OCI-LY1 (cell line): ENCODE measurements around the gene HTT.

Source experiments
- CTCF ChIP-seq: fragments of 200-600 bp; sonication (generic), shearing (Covaris generic); IDR thresholded peaks from 2 replicates; pipeline ENCODE4 v1.5.1; 2017; ENCODE audit warnings: mild to moderate bottlenecking, antibody characterized with exemption, low read length, moderate library complexity, mixed read lengths
- EZH2 ChIP-seq: fragments of 200-600 bp; sonication (generic), shearing (Covaris generic); IDR thresholded peaks from 2 replicates; pipeline ENCODE4 v1.8.0; 2017; ENCODE audit warnings: borderline replicate concordance, mixed run types, mild to moderate bottlenecking, antibody characterized with exemption, low read length, moderate library complexity, mixed read lengths

GRCh38 chr4:3193531-3194203 is 119.2 kb downstream of the HTT start:
- TF ChIP-seq CTCF, result peak; percentile 21; the same call in 1 of the 2 replicates
- no peak for TF ChIP-seq EZH2
